ENCODE data around the gene NFE2L3.
"Not testable (repeated sequence)": the region's sequence is repeated elsewhere in the genome, so short reads cannot be mapped to it uniquely, and the experiment has no call there.

Gene NFE2L3

DNA sequence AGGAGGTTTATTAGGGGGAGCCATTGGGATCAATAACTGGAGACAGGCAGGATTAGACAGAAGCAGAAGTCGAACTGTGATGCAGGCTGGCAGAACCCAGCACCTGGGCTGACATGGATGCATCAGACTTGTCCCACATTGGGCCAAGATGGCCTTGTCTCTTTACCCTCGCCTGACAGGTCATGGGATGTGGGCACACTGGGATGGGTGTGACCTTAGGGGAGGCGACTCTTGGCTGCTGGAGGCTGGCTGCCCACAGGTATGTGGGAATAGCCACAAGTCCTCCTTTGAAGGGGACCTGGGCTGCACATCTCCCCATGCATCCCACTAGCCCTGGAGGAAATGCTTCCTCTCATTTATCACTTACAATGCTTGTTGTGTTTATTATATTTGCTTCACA is 17.3 kb downstream of the NFE2L3 start:
- no peak for DNase-seq

DNA sequence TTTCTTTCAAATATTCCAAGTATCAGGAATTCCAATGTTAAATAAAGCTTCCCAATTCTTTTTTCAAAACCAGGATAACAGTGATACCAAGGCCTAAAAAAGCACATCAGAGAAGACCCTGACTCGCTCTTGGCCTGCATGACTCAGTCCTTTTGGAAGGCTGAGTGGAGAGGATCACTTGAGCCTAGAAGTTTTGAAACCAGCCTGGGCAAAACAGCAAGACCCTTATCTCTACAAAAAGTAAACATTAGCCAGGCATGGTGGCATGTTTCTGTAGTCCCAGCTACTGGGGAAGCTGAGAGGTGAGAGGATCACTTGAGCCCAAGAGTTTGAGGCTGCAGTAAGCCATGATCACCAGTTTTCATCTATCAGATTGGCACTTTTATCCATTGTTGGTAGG is 18.7 kb downstream of the NFE2L3 start:
- no peak for DNase-seq

DNA sequence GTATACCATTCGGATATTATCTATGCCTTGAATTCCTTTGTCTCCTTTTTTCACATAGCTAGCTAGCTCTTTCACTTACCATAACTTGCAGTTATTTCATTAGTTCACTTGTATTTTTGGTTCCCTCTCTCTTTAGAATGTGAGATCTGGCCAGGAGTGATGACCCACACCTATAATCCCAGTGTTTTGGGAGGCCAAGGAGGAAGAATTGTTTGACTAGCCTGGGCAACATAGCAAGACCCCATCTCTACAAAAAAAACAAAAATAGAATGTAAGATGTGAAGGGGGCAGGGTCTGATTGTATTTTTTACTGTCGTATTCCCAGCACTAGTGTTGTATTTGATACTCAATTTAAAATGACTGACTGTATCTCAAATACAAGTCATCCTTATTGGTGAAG is 19.6 kb downstream of the NFE2L3 start:
- DNase-seq: no peak

DNA sequence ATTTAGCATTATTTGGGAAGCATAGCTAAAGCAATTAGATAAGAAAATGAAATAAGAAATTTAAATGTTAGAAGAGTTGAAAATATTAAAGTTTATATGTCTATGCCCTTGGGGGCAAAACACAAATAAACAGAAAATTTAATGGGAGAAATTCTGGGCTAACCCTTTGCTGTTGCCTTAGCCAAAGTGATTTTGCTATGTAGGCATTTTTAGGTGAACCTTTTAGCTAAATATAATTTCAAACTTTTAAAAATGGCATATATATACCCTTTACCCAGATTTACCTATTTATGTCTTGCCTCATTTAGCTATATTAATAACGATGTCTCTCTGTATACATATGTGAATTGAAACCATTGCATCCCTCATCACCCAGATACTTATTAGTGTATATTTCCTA is 20.1 kb downstream of the NFE2L3 start:
- DNase-seq: no peak

DNA sequence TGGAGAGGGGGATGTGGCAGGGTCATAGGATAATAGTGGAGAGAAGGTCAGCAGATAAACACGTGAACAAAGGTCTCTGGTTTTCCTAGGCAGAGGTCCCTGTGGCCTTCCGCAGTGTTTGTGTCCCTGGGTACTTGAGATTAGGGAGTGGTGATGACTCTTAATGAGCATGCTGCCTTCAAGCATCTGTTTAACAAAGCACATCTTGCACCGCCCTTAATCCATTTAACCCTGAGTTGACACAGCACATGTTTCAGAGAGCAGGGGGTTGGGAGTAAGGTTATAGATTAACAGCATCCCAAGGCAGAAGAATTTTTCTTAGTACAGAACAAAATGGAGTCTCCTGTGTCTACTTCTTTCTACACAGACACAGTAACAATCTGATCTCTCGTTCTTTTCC is 23.9 kb downstream of the NFE2L3 start:
- DNase-seq: not testable (repeated sequence)

DNA sequence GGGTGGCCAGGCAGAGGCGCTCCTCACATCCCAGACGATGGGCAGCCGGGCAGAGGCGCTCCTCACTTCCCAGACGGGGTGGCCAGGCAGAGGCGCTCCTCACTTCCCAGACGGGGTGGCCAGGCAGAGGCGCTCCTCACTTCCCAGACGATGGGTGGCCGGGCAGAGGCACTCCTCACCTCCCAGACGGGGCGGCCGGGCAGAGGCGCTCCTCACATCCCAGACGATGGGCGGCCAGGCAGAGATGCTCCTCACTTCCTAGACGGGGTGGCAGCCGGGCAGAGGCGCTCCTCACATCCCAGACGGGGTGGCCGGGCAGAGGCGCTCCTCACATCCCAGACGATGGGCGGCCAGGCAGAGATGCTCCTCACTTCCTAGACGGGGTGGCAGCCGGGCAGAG is 24.7 kb downstream of the NFE2L3 start:
- not testable (repeated sequence) for DNase-seq

DNA sequence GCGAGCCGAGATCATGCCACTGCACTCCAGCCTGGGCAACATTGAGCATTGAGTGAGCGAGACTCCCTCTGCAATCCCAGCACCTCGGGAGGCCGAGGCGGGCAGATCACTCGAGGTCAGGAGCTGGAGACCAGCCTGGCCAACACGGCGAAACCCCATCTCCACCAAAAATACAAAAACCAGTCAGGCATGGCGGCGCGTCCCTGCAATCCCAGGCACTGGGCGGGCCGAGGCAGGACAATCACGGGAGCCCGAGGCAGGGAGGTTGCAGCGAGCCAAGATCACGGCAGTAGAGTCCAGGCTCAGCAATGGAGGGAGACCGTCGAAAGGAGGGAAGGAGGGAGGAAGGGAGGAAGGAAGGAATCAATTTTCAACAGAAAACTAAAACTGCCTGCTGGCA is 25.3 kb downstream of the NFE2L3 start:
- not testable (repeated sequence) for DNase-seq

DNA sequence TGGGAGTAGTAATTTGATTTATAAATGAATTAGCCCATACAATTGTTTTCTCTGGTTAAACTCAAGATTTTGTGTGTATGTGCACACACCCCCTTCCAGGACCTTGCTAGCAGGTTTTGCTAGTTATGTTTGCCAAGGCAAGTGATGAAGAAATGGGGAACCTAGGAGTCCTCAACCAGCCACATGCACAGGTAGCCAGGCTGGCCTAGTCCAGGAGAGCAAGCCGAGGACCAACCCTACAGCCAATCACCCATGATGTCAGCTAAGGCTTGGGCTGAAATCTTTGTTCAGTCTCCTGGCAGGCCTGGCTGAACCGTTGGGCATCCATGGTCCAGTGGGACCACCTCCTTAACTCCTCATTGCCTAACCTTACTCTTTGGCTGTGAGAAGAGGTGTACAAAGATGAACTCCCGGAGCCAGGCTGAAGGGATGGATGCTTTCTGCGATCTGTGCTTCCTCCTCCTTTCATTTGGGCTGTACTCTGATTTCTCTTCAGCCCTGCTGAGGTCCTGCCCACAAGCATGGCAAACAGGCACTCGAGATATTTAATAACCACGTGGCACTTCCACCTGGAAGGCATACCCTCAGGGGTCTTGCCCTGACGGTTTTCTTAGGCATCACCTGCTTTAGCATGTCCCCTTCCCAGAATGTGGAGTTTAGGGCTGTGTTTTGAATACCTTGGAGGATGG is 26.4 kb downstream of the NFE2L3 start:
- DNase-seq: no peak

DNA sequence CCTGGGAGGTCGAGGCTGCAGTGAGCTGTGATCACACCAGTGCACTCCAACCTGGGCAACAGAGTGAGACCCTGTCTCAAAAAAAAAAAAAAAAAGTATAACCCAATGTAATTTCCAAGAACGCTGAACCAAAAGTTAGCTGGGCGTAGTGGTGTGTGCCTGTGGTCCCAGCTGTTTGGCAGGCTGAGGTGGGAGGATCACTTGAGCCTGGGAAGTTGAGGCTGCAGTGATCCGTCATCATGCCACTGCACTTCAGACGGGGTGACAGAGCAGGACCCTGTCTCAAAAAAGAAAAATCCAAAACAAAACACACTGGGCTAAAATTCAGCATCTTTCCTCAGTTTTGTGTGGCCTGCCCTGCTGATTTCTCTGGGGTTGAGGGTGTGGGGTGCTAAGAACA is 27.4 kb downstream of the NFE2L3 start:
- DNase-seq: no peak

DNA sequence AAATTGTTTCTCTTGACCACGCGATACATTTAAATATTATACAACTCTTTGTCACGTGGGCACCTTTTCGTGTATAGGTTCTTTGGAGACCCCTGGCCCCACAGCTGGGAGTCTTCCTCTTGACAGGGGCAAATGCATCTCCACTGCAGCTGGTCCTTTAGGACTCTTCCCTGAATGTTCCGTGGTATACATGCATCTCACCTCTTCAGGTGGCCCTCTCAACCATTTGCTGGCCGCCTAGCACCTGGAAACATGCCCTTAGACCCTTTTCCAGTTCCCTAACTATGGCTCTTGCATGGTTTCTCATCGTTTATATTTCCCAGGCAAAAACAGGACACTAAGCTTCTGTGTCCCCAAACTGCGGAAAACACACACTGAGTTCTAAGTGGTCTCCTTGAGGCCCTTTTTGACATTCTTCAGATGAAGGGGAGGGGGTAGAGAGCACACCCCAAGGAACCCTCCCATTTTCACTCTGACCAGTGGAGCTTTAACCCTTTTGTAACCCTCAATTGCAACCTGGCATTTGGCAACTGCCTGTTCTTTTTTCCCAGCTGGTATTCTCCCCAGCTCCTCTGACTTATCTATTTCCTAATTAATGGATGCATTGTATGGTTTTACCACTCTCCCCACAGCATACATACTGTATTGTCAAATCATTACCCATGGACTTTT is 28.0 kb downstream of the NFE2L3 start:
- DNase-seq: no peak

DNA sequence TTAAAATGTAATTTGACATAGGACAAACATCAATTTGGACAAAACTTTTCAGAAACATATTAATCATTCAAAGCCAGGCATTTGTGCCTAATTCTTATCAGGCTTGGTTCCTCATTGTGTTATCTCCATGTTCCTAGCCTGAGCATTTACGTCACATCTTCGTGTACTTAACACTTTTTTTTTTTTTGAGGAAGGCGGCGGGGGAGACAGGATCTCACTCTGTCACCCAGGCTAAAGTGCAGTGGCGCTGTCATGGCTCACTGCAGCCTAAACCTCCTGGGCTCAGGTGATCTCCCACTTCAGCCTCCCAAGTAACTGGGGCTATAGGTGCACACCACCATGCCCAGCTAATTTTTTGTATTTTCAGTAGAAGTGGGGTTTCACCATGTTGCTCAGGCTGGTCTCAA is 28.8 kb downstream of the NFE2L3 start:
- DNase-seq: peak; percentile 19

DNA sequence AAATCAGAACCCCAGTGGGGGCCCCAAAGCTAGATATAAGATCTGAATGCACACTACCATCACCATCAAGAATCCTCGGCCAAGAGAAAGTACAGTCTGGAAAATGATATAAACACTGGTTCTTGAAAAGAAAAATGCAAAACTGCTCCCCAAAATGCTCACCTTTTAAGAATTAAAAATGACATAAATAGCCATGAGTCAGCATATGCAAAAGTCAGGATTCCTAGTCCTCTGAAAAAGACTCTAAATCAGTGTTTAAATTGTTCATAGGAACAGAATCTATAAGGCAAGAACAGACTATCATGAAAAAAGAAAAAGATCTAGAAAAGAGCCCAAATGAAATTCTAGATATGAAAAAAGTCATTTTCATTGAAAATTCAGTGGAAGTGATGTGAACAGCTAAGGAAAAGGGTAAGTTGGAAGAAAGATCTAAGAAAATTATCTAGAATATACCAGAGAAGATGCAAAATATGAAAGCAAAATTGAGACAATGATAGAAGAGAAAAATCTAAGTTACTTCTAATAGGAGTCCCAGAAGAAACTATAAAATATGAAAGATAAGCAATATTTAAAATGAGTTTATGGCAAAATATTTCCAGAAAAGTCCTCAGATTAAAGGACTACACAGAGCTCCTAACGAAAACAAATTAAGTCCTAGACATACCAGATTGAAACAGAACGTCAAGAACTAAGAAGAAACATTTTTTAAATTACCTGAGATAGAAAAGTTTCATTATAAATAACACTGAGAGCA is 29.7 kb downstream of the NFE2L3 start:
- no peak for DNase-seq

DNA sequence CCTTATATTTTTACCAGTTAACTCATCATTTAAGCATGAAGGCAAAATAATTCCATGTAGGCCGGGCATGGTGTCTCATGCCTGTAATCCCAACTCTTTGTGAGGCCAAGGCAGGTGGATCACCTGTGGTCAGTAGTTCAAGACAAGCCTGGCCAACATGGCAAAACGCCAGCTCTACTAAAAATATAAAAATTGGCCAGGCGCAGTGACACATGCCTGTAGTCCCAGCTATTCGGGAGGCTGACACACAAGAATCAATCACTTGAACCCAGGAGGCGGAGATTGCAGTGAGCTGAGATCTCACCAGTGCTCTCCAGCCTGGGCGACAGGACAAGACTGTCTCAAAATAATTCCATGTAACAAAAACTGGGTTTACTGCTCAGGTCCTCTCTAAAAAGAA is 30.3 kb downstream of the NFE2L3 start:
- peak; percentile 21 for DNase-seq

DNA sequence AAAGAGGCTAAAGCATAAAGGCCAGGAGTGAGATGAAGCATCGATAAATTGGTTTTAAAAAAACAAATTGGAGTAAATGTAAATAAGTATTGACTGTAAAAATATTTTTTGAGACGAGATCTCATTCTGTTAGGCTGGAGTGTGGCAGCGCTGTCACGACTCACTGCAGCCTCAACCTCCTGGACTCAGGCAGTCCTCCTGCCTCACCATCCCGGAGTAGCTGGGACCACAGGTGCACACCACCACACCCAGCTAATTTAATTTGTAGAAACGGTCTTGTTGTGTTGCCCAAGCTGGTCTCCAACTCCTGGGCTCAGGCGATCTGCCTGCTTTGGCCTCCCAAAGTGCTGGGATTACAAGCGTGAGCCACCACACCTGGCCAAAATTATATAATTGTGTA is 30.7 kb downstream of the NFE2L3 start:
- DNase-seq: peak; percentile 40

DNA sequence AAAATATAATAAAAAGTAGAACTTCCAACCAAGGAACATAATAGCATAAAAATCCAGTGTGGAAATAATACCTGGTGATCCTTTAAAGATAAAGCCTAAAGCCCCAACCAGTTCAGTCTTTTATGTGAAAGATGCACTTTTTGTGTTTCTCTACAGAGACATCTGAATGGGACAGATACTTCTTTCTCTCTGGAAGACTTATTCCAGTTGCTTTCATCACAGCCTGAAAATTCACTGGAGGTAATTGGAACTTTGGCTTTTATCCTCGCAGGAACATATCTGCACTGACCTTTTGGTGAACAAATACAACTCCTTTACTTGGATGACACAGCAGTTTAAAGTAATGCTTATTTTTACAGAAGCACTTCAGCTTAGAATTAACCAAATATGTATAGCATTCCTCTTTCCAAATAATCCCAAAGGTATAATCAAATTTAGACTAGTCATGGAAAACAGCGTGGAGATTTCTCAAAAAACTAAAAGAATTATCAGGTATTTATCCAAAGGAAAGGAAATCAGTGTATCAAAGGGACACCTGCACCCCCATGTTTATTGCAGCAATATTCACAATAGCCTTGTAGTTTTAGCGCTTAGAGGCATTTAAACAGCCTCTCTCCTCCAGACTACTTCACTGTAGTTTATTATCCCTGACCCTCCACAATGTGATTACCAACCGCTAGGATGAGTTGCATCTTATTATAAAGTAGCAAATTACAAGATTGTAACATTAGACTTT is 31.7 kb downstream of the NFE2L3 start:
- peak; percentile 32 for DNase-seq

DNA sequence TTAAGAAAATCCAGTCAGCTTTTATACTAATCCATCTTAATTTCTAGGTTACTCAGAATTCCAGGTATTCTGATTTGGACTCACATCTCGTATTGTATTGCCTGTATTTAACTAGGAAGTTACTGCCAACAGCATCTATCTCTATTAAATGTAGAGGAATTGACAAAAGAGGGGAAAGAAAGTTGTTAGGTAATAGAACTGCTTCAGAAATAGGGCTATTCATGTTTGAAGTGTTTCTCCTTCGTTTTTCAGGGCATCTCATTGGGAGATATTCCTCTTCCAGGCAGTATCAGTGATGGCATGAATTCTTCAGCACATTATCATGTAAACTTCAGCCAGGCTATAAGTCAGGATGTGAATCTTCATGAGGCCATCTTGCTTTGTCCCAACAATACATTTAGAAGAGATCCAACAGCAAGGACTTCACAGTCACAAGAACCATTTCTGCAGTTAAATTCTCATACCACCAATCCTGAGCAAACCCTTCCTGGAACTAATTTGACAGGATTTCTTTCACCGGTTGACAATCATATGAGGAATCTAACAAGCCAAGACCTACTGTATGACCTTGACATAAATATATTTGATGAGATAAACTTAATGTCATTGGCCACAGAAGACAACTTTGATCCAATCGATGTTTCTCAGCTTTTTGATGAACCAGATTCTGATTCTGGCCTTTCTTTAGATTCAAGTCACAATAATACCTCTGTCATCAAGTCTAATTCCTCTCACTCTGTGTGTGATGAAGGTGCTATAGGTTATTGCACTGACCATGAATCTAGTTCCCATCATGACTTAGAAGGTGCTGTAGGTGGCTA is 32.5 kb downstream of the NFE2L3 start:
- DNase-seq: peak; percentile 21

DNA sequence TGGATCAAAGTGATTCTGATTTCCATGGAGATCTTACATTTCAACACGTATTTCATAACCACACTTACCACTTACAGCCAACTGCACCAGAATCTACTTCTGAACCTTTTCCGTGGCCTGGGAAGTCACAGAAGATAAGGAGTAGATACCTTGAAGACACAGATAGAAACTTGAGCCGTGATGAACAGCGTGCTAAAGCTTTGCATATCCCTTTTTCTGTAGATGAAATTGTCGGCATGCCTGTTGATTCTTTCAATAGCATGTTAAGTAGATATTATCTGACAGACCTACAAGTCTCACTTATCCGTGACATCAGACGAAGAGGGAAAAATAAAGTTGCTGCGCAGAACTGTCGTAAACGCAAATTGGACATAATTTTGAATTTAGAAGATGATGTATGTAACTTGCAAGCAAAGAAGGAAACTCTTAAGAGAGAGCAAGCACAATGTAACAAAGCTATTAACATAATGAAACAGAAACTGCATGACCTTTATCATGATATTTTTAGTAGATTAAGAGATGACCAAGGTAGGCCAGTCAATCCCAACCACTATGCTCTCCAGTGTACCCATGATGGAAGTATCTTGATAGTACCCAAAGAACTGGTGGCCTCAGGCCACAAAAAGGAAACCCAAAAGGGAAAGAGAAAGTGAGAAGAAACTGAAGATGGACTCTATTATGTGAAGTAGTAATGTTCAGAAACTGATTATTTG is 33.3 kb downstream of the NFE2L3 start:
- DNase-seq: peak; percentile 25

DNA sequence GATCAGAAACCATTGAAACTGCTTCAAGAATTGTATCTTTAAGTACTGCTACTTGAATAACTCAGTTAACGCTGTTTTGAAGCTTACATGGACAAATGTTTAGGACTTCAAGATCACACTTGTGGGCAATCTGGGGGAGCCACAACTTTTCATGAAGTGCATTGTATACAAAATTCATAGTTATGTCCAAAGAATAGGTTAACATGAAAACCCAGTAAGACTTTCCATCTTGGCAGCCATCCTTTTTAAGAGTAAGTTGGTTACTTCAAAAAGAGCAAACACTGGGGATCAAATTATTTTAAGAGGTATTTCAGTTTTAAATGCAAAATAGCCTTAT is 33.8 kb downstream of the NFE2L3 start:
- no peak for DNase-seq

DNA sequence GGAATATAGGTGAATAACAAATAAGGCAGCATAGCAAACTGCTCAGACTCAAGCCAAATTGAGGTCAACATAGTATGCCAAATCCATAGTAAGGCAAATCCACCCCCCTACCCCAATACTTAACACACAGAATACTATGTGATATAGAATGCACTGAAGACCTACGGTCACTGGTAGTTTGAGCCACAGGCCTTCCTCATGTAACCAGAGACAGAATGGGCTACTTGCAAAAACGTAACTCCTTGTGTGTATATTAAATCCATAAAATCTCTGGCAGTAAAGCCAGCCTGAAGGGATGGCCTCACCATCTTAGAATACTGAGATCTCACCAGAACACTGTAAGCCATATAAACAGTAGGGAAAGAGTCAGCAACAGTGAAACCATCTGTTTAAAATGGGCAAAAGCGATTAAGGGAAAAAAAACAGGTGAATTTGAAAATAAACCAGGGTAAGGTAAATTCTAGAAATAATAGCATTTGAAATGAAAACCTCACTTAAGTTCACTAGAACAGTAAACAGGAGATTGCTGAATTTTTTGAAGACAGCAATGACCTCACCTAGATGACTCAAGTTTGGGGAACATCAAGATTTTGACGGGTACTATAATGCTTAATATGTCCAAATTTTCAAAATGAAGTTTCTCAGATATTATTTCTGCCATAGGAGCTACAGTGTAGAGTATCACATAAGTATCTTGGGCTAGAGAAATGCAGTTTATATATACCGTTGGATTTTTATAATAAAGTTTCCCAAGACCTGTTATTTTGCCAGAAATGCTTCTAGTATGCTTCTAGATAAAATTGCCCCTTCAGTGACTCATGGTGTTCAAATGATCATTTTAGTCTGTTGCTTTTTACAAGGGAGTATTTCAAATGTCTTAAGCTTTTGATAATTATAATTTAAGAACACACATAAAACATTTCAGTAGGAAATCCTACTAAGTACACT is 34.6 kb downstream of the NFE2L3 start:
- DNase-seq: peak; percentile 38

DNA sequence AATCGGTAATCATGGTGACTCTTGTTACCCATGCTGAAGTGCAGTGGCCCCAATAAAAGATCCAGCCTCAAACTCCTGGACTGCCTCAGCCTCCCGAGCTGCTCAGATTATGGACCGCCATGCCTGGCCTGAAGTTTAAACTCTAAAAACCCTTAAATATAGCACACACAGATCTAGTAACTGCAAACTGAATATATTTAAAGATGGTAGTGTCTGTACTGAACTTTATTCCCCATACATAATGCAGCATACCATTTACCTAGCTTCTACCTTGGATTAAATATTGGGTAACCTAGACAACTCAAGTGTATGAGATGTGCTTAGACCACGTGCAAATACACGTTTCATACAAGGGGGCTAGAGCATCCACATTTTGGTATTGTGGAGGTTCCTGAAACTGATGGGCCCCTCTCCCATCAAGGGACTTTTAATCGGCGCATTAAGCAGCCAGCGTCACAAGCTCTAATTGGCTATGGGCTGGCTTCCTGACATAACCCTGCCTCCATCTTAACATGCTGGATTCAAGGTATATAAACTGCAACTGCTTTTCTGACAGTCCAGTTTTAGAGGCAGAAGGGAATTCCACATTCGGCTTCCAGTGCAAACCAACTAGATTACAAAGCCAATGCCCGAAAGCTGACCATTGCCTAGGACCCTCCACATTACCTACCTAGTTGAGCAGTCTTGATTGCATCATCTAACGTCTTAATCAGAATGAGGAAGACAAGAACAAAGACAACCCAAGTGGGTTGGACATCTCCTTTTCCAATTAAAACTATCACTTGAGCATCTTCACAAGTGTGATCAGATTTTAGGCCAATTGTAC is 35.6 kb downstream of the NFE2L3 start:
- DNase-seq: peak; percentile 60

All from NCI-H69 (cell line).